Measurements from ENCODE around the gene PRELID1.
A peak's percentile ranks its signal among the peaks of the same experiment; 100 is the strongest.
"Not testable (repeated sequence)": the region's sequence is repeated elsewhere in the genome, so short reads cannot be mapped to it uniquely, and the experiment has no call there.

Gene PRELID1

DNA sequence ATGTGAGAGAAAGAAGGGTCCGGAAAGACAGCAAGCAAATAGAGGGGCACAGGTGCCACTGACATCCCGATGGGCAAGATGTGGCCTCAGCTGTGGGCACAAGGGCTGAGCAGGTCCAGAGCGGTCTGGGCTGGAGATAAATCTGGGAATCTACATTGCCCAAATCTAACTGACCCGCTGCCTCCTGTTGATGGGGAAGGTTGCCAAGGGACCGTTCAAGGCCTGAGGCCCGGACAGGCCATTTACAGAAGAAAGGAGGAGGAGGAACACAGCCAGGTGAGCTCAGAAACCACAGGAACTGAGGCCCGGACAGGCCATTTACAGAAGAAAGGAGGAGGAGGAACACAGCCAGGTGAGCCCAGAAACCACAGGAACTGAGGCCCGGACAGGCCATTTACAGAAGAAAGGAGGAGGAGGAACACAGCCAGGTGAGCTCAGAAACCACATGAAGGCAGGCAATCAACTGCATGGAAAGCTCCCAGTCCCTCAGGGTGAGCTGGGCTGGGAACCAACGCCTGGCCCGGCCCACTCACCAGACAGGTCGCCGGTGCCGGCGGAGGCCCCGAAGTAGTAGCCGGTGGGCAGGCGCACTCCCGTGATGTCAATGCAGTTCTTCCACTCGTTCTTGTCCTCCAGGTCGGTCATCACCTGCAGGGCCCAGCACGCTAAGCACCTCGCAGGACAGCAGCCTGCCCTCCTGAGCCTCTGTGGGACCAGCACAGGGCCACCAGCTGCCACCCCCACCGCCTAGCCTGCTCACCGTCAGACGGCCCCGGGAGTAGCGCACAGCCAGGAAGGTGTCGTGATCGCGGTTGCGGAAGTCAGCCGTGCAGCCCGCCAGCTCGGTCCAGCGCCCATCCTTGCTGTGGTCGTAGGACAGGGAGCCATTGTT, 33.2 kb downstream of the PRELID1 start:
- no peak for DNase-seq

DNA sequence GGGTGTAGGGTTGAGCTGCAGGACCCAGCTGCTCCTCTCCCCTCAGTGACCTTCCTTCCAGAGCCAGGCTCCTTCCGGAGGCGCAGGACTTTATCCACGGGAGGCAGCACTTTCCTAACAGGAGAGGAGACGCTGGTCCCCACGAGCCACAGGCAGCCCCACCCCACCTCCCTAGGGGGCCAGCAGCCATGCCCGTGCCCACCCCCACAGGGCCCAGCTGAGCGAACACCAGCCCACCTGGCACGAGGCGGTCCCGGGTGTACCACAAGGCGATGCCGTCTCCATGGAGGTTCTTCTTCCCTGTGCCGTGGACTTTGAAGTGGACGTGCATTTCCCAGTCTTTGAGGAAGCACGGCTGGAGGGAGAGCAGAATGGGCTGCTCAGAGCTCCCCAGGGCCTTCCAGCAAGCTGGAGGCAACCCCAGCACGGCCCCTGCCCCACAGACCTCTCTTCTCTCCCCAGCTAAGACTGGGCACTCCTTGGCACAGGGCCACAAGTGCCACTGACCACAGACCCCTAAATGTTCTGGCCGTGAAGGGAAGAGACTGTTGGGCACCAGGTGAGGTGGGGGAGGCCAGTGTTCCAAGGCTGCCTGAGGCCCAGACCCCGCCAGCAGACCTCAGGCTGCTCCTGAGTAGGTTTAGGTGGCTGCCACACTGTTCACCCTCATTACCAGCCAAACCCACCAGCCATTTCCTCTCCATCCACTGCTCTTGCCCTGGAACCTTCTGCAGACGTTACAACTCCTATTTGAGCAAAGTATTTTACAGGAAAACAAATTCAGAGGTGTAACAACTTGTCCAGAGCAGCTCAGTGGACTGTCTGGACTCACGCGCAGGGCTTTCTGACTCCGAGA, 34.9 kb downstream of the PRELID1 start:
- no peak for DNase-seq

DNA sequence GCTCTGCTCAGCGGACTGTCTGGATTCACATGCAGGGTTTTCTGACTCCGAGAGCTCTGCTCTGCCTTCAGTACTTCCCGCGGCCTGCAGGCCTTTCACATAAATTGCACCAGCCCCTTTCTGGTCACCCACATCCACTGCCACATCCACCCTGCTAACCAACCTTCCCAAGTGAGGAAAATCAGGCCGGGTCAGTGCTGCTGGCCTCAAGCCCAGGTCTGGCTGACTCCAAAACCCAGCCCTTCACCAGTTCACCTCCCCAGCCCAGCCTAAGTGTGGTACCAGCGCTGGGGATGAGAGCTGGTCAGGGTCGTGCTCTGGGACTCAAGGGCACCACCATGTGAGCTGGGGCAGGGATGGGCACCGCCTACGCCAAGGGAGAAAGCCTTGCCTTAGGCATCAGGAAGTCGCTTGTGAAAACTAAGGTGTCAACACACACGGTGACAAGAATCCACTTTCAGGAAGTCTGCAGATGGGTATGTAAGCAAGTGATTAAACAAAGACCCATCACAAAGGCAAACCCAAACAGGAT, 35.6 kb downstream of the PRELID1 start:
- no peak for DNase-seq

DNA sequence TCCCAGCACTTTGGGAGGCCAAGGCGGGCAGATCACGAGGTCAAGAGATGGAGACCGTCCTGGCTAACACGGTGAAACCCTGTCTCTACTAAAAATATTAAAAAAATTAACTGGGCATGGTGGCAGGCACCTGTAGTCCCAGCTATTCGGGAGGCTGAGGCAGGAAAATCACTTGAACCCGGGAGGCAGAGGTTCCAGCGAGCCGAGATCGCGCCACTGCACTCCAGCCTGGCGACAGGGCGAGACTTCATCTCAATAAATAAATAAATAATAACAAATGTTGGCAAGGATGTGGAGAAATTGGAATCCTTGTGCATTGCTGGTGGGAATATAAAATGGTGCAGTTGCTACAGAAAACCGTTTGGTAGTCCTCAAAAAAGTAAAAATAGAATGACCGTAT, 39.4 kb downstream of the PRELID1 start:
- DNase-seq = not testable (repeated sequence)

DNA sequence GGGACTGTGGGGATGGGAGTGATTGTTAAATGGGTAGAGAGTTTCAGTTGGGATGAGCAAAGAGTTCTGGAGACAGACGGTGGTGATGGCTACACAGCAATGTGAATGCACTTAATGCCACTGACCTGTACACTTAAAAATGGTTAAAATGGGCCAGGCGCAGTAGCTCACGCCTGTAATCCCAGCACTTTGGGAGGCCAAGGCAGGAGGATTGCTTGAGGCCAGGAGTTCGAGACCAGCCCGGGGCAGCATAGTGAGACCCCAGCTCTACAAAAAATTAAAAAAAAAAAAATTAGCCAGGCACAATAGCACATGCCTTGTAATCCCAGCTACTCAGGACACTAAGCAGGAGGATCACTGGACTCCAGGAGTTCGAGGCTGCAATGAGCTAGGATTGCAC, 40.2 kb downstream of the PRELID1 start:
- no peak for DNase-seq

DNA sequence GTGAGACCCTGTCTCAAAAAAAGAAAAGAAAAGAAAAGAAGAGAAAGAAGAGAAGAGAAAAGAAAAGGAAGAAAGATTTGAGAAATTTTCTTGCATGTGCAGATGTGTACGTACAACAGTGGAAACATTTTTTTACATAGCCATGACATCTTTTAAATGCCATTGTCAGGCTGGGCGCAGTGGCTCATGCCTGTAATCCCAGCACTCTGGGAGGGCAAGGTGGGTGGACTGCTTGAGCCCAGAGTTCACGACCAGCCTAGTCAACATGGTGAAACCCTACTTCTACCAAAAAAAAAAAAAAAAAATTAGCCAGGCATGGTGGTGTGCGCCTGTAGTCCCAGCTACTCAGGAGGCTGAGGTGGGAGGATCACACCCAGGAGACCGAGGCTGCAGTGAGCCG, 41.3 kb downstream of the PRELID1 start:
- DNase-seq = no peak

DNA sequence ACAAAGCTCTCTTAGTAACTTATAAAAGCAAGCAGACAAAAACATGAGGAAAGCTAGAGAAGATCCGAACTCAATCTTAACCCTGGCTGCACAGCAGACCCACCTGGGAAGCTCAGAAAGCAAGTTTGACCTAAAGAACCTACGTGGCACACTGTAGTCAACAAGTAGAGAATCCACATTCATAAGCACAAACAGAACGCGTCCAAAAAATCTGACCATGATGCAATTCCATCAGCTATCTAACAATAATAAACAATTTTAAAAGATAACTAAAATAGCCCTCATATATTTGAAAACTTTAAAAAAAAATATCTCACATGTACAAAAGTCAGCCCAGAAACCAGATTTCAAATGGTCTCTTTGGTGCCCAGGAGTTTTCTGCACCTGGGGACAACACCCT, 43.2 kb downstream of the PRELID1 start:
- no peak for DNase-seq

DNA sequence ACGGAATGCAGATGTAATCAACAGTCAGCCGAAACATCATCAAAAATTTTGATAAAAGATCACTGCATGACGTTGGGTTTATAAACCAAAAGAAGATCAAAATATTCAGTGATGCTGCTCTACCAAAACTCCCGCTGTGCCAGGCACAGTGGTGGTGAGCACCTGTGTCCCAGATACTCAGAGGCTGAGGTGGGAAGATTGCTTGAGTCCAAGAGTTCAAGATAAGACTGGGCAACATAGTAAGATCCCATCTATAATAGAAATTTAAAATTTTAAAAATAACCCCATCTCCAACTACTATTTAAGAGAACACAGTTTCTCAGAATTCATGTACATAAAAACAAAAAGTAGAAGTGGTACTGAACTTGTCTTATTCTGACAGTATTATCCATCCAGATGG, 44.1 kb downstream of the PRELID1 start:
- no peak for DNase-seq

DNA sequence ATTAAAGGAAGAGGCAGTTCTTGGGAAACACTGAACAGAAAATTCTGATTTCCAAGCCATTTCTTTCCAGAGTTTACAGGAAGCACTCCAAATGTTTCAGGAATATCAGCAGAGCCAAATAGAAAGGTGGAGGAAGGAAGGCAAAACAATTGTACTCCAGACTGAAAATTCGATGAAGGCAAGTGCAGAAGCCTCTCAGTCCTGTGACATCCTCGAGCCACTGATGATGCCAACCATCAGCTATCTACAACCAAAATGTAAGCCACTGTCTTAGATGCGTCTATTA, 45.7 kb downstream of the PRELID1 start:
- no peak for DNase-seq

DNA sequence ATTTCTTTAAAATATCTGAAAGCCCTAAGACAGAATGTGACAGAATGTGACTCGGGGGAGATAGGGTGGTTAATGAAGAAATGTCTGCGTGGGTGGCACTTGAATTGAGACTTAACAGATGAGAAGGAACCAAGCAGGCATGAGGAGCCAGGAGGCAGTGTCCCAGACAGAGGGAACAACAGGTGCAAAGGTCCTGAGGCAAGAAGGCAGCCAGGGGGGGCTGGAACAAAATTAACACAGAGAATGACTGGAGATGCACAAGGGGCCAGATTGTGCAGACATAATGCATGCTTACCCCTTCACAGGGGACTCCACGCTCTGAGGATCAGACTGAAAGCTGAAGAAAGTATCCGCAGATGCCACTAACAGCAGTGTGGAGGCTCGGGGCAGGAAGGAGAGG, 46.2 kb downstream of the PRELID1 start:
- no peak for DNase-seq

DNA sequence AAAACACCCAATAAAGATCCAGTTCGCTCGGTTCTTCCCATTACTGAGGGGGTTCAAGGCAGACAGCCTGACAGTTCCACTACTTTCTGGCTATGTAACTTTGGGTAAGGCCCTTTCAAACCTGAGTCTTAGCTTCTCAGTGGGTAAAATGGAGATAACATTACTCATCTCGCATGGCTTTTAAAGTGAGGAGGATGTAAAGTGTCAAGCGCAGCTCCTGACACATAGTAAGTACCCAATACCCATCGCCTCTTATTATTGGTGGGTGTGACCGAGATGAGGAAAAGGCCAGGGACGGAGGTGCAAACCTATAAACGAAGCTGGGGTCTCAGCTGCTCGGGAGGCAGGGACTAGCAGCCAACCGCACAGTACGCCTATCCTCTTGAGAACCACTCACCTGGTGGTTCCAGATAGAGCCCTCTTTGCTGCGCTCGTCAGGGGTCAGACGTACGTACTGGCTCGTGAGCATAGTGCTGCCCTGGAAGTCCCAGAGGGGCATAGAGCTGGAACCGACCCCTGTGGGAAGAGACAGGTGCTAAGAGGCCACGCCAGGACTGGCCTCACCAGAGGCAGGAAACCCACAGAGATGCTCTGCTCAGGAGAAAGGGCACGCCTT, 47.3 kb downstream of the PRELID1 start:
- DNase-seq = no peak

DNA sequence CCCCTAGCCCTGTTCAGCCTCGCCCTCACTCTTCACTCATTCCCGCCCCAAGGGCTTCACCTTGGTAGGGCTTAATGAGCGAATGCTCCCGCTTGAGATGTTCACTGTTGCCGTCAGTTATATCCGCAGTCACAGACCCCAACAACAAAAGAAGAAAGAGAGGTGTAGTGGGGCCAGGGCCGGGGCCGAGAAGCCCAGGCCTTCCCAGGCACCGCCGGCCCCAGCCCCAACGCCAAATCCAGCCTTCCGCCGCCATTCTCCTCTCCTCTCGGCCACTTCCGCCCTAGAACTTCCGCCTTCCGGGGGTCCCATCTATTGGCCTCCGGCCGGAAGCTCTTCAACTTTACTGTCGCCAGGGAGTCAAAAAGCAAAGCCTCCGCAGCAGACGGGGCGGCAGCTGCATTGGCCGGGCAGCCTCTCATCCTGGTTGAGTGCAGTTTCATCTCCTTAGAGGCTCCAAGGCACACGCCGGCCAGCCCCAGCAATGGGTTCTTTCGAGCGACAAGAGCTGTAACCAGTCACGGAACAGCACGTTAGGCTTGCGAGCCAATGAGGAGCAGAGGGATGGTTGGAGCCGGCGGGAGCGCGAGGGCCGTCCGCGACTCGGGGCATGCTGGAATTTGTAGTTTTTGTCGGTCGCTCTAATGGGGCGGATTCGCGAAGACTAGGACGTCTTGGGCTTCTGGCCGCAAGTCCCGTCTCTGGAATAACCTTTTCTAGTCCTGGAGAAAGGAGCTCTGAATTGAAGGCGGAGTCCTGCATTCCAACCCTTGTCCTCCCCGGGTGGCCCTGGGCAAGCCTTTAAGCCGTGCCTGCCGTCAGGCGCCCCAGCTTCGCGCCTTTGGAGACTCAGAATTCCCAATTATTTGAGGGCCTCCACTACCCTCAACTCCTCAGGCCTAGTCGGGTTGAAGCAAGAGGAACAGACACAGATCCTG, 48.1 kb downstream of the PRELID1 start, which contains the start of gene LMAN2:
TSS of gene LMAN2 (minus strand) at position 277 of the 938 bp plus-strand sequence. CDS start at position 256, 21 bp downstream.
- peak; percentile 90 to 94 for DNase-seq

DNA sequence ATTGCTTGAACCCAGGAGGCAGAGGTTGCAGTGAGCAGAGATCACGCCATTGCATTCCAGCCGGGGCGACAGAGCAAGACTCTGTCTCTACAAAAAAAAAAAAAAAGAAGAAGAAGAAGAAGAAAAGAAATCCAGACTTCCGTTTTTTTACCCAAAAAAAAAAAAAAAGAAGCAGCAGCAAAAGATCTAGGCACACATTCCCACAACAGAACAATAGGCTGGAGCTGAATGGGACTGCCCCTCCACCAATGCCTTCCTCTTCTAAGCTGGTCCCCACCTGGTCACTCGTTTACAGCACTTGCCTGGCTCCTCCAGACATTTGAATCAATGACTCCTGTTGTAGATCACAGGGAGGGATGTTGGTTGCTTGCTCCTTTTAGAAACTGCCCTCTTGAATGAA, 49.5 kb downstream of the PRELID1 start:
- DNase-seq = no peak

DNA sequence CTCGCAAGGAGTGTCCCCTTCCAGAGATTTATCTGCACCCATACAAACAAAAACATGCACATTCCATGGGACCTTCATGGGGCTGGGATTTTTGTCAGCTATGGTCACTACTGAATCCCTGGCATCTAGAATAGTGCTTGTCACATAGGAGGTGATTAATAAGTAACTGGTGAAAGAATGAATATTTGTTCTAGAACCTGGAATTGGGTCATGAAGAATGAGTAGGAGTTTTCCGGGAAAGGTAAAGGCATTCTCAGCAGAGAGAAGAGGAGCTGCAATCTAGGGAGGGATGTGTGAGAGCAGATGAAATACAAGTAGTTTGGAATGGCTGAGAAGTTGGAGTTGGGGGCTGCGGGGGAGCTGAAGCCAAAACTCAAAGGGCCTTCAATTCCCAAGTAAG, 50.7 kb downstream of the PRELID1 start:
- DNase-seq = no peak

DNA sequence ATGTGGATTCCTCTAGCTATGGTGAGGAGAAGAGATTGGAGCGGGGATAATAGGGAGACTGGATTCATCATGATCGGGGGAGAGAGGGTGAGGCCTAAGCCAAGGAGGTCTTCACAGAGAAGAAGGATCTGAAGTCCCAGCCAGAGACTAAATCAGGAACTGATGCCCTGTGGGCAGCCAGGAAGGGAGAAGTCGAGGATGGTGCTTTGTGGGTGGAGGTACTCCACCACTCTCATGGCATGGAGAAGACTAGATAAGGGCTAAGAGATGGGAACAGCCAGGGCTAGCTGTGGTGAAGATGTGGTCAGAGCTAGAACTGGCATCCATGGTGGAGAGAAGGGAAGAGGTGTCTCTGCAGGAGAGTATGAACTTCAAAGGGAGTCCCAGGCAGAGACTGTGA, 51.1 kb downstream of the PRELID1 start:
- no peak for DNase-seq

DNA sequence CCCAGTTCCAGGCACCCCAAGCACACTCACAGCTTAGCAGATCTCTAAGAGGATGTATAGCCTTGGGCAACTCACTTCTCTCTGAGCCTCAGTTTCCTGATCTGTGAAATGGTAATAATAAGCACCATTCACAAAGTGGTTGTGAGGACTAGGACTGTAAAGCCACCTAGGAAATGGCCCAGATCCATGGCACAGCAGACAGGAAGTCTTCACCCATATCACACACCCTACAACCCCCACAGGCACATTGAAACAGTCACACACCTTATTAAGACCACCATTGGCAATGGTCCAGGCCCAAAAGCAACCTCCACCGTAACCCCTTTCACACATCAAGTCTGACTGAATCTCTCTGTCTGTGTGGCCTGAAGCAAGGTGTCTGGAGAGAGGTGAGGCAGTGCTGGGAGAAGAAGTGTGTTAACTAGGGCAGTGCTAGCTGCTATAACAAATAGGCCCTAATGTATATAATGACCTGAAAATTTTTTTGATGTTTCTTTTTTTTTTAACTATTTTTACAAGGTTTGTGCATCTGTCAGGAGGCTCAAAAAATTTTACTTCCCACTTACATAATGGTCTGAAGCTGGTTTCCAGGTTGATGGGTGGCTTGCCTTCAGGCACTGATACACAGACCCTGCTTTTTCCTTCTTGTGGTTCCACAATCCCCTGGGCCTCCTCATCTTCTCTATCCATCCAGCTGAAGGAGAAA, 51.7 kb downstream of the PRELID1 start:
- no peak for DNase-seq

DNA sequence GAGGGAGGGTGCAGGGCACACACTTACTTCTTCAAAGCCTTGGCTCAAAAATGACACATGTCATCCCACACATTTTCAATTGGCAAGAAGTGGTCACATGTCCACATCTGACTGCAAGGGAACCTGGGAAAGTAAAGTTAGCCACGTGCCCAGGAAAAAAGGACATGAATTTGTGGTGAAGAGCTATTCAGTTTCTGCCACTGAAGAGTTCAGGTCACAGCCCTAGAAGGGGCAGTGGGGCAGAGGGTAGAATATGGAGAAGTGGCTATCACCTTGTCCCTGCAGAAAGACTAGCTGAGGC, 52.2 kb downstream of the PRELID1 start:
- no peak for DNase-seq
